Stimulated activated naive CD4-positive, alpha-beta T cell (primary cell): ENCODE measurements around the gene RNF181.
"Not testable (repeated sequence)": the region's sequence is repeated elsewhere in the genome, so short reads cannot be mapped to it uniquely, and the experiment has no call there.

Experiments
- DNase-seq, 6 experiments: peaks; one replicate each; lab custom pipeline; 2025; lab: John Stamatoyannopoulos, UW

The RNF181 gene

GRCh38 chr2:85614757-85615156, 19.2 kb downstream of the RNF181 start:
- not testable (repeated sequence) for DNase-seq

DNA sequence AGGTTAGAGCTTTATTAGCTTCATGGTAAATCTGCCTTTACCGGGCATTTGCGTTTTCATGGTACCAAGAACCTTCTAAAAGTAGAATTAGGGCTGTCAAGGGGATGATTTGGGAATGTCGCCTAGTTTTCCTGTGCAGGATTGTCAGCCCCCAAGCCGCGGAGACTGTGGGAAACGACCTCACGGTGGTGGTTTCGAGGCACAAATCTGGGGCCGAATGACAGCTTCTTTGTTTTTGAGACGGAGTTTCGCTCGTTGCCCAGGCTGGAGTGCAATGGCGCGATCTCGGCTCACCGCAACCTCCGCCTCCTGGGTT, 19.8 kb downstream of the RNF181 start:
- DNase-seq: no peak

- DNase-seq: not testable (repeated sequence)
Measured at GRCh38 chr2:85617723-85618122, 22.2 kb downstream of the RNF181 start.

DNA sequence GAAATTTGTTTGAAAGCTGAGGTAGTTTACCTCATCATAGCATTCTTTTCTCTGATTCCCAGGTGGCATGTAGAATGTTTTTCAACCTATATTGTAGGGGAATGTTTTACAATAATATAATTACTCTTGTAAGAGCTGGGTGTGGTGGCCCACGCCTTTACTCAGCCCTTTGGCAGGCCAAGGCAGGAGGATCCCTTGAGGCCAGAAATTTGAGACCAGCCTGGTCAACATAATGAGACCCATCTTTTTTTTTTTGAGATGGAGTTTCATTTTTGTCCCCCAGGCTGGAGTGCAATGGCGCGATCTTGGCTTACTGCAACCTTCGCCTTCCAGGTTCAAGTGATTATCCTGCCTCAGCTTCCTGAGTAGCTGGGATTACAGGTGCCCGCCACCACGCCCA, 24.1 kb downstream of the RNF181 start:
- no peak for DNase-seq

GRCh38 chr2:85621338-85621737, 25.8 kb downstream of the RNF181 start:
- no peak for DNase-seq

GRCh38 chr2:85623991-85624390, 28.4 kb downstream of the RNF181 start:
- DNase-seq: no peak

- no peak for DNase-seq
Measured at GRCh38 chr2:85628658-85629057, 33.1 kb downstream of the RNF181 start.

DNA sequence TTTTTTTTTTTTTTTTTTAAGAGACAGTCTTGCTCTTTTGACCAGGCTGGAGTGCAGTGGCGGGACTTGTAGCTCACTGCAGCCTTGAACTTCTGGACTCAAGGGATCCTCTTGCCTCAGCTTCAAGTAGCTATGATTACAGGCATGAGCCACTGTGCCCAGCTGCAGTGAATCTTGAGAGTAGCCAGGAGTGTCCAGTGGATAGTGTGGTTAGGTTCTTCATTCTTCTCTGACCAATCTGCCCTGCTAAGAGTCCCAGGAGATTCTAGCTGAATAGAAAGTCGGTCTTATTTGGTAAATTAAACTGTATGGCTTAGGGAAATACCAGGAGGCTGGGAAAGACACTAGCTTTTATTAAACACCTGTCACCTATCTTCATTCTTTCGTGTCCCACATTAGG, 35.8 kb downstream of the RNF181 start:
- DNase-seq: no peak

DNA sequence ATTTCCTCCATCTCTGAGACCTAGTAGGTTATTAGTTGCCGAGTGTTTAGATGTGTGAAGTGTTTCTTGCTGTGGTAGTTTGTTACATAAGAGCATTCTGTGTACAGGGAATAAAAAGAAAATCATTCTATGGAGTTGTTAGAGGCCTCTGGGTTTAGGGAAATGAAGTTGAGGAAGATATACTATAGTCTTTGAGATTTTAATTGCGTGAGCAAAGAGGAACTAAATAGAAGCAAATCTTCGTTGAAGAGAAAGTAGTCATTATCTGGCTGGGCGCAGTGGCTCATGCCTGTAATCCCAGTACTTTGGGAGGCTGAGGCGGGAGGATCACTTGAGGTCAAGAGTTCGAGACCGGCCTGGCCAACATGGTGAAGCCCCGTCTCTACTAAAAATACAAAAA, 39.5 kb downstream of the RNF181 start:
- DNase-seq: no peak

DNA sequence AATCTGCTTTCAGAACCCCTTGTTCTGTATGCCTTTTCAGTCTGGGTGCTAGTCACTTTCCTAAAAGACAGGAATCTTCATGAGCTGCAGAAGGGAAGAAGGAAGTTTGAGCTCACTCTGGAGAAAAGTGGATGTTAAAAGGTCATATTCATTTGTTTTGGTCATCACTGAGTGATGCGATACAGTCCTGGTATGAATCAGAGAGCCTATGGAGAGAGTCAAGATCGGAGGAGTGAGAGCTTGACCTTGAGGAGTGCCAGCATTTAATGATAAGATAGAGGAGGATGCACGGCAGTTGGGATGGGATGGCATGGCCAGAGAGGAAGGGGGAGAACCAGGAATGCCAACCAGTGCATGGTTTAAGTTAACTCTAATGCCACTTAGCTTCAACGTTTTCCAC, 40.1 kb downstream of the RNF181 start:
- DNase-seq: no peak

DNA sequence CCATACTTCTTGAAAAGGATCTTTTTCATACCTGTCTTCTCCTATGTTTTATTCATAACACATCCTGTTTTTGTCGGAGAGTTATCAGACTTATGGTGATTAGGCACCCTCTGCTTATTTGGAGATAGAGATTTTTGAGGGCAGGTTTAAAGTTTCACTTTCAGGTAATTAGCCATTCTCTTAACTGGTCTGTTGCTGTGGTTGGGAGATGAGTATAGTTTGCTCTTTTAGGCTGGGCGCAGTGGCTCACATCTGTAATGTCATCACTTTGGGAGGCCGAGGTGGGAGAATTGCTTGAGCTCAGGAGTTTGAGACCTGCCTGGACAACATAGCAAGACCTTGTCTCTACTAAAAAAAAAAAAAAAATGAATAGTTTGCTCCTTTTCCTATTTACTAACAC, 47.2 kb downstream of the RNF181 start:
- no peak for DNase-seq

DNA sequence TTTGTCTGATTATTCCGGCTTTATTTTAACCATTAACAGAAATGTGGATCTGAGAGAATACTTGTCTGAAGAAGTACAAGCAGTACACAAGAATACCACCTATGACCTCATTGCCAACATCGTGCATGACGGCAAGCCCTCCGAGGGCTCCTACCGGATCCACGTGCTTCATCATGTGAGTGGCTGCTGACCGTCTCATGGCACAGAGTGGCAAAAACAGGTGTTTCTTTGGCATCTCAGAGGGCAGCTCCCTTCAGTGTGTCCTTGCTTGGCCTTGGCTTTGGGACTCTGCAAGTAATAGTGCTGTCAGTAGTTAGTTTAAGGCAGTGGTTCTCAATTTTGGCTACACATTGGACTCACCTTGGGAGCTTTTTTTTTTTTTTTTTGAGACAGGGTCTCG, 49.4 kb downstream of the RNF181 start:
- no peak for DNase-seq

DNA sequence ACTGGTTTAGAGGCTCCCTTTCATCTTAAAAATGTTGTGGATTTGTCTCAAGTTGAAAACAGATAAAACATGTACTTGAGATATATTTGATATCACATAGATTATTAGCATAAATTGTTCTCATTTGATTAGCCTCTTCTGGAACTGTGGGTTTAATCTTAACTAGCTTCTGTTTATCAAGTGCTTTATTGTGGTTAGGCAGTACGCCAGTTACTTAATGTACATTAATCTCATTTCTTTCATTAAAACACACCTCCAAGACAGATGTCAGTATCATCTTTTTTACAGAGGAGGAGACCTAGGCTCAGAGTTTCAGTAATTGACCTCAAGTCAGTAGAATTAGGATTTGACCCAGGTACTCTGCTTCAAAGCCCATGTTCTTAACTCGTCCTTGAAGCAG, 50.6 kb downstream of the RNF181 start:
- DNase-seq: no peak
